KG1 (cell line): ENCODE measurements around the gene ST3GAL2.
A peak's percentile ranks its signal among the peaks of the same experiment; 100 is the strongest.

ENCODE experiments used
- DNase-seq: peaks from one replicate; lab custom pipeline; 2025; lab: John Stamatoyannopoulos, UW

The ST3GAL2 gene

DNA sequence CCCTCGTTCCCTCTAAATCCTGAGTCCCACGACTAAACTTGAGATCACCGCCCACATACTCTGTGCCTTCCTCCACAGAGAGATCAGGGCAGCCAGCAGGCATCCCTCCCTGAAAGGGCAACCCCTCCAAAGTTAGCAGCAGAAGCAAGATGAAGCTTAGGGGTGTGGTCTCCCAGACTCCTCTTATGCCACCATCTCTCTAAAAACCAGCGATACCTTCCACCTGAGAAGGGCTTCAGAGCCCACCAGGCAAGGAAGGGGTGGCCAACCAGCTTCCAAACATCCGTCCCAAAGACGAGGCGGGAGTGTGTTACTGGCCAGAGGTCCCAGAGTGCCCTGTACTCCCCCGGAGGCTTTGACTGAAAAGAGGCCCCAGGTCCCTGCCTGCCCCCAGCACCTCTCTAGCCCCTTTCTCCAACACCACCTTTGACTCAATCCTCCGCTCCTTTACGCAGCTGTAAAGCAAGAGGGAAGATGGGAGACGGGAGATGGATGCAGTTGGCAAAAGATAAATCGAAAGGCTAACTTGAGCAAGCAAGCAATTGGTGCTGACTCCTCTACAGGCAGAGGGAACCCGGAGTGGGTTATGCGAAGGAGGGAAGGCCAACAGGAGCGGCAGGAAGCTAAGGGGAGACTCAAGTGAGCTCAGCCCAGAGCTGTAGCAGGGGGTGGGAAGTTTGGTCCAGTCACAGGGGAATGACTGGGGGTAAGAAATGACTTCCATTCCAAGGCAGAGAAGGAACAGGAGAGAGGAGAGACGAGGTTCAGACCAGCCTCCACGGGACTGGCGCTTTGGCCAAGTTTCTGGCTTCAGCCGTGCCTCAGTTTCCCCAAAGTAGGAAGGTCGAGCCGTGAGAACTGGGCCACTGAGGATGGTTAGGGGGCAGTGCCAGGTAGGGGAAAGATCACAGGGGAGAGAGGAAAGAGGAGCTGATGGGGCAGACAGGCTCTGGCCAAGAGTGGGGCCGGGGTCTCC is 1.0 kb downstream of the ST3GAL2 start:
- DNase-seq, result no peak

DNA sequence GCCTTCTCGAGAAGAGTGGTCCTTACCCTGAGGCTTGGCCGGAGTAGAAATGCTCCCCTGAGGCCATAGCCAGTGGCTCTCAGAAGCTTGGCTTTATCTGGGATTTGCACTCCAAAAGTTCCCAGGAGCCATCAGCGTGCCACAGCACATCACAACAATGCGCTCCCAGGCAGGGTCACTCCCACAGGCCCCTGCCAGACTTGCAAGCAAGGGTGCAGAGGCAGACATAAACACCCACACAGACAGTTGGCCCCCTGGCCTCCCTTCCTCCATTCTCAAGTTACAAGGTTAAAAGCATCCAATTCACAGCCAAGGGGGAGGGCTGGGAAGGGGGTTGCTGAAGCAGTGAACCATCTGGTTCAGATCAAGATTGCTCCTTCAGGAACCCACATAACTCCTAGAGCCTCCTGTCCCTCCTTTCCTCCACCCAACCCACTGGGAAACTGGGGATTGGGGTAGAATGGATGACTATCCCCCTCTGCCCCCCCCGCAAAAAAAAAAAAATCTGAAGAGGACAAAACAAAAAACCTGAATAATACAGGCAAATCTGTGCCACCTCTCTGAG is 1.8 kb downstream of the ST3GAL2 start:
- DNase-seq, result no peak

DNA sequence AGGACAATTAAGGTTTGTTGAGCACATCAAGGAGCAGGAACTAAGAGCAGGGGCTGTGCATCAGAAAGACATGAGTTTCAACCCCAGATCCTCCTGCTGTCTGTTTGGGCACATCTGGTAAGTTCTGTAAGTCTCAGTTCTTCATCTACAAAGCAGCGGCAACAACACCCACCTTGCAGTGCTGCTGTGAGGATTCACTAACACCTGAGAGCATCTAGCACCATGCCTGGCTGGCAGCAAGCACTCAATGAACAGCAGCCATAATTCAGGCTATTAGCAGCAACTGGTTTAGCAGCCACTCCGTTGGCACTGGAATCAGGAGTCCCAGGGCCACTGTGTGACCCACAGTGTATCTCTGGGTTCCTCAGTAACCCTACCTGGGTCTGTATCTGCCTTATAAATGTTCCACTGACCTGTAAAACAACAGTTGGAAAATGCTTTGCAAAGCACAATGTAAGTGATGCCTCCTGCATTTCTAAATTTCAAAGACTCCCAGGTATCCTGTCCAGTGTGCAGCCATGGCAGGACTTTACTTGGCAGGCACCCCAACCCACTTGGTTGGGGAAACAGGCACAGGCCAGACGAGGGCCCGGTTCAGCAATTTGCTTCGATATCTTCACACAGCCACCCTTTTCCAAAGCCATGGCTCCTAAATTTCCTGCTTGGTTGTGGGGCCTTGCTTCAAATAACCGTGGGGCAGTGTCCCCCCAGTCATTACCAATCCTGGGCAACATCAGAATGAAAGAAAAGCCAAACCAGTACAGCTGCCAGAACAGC is 4.2 kb downstream of the ST3GAL2 start:
- no peak for DNase-seq

DNA sequence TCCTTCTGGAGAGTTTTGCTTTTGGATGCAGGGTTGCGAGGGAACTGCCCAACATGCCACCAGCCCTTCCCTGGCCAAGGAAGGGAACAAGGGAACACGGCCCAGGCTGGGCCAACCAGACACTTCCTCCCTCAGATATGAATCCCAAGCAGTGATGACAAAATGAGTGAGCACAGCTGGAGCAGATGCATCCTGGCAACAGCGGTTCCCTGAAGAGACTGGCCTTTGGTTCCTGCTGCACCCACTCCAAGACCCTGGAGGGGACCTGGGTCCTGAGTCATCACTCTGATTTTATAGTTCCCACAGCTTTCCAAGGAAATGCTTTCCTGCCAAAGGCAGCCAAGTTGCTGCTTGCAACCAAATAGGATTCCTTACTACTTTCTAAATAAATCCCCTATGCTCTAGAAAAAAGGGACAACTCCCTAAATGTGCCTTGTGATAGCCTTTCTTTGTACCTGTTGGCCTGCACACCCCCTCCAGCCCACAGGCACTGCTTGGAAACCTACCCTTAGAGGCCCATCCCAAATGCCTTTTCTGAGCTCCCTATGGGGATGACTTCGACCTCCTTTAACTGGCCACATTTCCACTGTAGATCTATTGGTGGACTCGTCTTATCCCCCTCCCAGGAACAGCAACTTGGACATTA is 5.3 kb downstream of the ST3GAL2 start:
- DNase-seq, result no peak

DNA sequence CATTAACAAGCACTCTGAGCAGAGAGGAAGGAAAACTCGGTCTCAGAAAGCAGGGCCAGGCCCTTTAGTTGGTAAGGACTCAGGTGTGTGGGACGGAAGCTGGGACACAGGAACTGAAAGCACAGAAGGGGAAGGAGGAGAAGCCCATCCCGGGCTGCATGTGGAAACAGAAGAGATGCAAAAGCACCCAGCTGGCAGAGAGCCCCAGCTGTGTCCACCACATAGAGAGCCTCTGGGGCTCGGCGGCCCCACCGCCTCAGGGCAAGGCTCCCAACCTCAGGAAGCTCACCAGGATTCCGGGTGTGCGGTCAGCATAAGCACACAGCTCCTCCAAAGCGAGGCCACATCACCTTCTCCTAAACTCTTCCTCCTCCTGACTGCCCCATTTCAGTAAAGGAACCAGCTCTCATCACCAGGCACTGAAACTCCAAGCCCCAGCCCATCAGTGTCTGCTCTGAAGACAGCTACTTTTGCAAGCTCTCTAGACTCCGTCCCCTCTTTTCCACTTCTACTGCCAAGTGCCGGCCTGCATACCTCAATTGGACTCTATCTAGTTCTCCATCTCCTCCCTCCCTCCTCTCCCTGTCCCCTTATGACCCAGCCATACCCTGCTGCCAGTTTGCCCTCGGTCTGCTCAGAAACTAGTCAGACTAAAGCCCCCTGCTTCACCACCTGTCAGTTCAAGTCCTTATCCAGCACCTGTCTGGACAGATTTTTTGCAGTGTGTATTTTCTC is 6.0 kb downstream of the ST3GAL2 start:
- no peak for DNase-seq

DNA sequence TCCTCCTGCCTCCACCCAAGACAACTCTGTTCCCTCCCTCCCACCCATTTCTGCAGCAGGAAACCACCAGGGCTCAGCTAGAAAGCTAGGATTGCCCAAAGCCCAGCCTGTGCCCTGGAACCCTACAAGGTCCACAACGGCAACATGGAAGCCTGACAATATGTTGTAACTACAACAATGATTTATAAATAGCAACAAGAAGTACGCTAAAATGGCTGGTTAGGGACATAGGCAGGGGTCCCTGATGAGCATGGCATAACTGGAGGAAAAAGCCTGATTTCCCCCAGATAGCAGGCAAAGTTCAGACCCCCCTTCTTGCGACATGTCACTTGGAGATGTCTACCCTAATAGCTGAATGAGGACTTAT is 6.6 kb downstream of the ST3GAL2 start:
- no peak for DNase-seq

DNA sequence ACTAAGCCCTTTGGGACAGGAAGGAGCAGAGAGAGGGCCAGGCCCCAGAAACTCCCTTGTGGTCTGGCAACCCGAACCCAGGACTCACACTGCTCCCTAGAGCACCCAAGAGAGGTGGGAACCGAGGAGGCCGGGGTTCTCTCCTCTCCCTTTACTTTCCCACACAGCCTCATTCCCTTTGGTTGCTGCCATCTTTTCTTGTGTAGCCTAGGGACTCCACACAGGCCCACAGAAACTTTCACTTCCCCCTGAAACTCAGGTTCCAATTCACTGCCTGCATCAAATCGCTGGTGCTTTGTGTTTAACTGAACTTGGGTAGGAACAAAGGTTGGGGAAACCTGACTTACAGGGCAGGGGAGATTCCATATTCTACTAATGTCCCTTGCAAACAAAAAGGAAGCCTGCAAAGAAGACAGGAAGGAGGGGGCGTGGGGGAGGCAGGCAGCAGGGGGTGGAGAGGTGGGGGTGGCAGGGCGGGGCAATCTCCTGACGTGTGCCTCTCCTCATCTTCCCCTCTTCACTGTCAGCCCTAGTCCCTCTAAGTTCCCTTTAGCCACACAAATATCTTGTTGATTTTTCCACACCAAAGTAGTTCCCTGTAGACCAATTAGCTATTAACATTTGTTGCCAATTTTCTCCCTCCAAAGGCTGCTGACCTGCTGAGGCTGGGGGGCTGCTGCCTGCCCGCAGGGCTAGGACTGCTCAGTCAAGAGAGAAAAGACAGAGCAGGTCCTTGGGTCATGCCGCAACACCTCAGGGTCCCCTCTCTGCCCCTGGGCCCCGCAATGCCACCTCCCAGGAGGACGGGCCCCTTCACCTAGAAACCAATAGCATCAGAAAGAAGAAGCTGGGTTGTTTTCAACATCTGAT is 8.0 kb downstream of the ST3GAL2 start:
- DNase-seq, result peak; percentile 47

DNA sequence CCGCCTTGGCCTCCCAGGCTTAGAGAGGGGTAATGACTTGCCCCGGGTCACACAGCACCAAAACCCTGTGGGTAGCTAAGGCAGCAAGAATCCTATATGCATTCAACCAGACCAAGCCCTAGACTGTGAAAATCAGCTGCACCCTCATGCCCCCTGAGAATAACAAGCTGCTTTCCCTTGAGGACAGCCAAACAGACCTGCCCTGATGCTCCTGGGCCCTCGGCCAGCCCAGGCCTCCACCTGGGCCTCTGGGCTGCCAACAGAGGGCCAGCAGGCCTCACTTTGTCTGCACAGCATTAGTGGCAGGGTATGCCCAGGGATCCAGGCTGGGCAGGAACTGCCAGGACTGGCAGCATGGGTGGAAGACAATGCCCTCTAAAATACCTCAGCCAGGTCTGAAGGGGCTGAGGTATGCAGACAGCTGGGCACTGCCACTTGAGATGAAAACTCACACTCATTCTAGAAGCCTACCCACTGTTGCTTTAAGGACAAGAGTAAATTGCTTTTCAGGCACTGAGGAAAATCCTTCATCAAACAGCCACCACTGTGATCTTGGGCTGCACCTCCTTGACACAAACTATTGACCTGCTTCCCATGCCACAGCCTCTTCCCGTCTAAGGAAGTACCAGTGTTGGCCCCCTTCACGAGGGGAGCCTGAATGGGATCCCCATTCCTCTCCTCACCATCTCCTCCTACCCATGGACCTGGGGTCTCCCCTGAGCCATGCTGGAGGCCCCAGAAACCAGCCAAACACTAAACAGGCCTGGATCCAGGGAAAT is 8.8 kb downstream of the ST3GAL2 start:
- no peak for DNase-seq

DNA sequence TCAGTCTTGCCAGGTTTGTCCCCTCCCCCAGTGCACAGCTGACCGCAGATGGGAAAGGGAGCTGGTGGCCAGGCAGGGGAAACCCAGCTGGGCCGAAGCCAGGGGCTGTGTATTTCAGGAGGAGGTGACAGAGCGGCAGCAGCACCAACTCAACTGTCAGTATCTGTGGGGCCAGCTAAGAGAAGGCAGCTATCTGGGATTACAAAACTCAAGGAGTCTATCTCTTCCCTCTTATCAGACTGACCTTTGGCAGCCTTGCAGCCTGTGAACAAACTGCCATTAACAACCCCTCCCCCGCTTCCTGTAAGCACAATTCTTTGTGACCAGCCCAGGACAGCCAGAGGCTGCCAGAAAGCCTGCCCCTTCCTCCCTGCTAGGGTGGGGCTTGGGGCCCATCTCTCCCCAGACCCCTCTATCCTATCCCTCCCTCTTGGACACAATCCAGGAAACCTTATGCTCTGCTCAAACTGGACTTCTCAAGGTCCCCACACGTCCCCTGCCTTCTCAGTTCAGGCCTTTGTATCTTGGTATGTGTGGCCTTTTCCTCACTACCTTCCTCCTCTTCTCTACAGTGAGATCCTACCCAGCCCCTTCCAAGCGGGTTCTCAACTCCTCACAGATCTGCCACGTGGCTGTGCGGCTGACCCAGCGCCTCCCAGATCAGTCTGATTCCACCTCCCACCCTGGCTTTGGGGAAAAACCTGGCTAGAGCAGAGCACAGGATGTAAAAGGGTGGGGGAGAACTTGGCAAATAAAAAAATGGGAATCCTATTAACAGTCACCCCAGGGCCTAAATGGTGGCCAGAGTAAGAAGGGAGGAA is 10.5 kb downstream of the ST3GAL2 start:
- peak; percentile 61 for DNase-seq

DNA sequence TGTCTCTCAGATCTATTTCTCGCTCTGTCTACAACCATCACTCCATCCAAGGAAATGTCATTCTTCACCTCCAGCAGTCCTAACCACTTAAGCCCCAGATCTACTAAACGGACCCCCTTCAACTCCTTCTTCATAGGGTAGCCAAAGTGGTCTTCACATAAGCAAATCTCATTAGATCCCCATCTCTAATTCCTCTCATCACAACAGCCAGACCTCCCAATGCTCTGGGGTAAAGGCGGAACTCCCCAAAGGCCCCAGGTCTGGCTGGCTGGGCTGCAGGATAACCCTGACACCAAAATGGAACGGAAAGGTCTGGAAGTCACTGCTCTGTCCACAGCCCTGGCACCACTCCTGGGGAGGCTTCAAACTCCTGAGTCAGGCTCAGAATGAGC is 11.1 kb downstream of the ST3GAL2 start:
- DNase-seq, result no peak

DNA sequence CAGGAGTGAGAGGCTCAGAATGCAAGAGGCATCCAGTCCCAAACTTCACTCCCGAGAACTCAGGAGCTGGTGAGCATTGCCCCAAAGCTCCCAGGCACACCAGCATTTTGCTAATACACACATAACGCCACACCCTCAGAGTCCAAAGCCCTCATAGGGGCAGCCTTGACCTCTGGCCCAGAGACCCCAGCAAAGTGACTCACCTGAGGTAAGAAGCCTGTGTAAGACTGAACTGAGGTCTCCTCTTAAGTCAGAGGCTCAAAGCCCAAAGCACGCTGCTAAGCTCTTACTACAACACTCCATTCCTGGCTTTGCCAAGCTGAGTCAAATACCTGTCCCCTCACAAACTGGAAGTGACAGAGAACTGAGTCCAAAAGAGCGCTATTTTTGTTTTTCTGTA is 16.4 kb downstream of the ST3GAL2 start:
- no peak for DNase-seq

DNA sequence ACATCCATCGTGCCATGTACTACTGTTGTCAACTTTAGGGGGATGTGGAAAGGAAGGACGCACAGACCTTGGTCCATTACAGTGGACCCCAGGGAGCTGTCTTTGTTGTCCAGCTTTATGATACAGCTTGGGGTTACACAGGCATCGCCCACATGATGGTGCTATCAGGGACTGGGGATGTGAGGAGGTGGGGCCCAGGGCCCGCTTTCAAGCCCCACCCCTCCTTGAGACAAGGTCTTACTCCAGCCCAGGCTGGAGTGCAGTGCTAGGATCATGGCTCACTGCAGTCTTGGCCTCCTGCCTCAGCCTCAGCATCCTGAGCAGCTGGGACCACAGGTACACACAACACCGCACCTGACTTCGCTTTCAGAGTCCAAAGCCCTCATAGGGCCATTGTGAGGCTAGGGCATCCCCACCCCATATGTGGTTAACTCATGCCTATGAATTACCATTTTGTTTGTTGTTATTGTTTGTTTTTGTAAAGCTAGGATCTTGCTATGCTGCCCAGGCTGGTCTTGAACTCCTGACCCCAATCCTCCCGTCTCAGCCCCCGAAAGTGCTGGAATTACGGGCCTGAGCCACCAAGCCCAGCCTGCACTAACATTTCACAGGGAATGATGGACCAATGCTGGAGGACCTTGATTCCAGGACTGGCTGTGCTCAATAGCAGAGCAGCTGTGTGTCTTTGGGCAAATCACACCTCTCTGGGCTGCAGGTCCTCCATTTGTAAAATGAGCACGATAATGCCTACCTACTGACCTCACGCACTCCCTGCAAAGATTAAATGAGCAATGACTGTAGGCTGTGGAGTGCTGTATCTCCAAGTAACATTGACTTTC is 17.2 kb downstream of the ST3GAL2 start:
- no peak for DNase-seq

DNA sequence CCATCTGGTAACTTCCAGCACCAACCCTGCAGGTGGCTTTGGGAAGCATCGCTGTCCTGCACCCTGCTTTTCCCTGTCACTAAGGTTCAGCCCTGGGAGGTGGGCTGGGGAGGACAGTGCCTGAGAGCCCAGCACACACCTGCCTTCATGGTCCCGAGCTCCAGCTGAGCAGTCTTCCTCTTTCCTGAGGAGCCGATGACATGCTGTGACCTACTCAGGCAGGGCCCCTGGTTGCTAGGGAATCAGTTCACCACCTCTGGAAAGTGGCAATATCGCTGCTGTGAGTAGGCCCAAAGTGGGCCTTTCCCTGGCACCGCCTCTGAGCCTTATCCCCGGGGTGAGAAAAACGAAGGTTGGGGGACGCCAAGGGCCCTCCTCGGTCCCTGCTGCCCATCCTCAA is 17.9 kb downstream of the ST3GAL2 start:
- no peak for DNase-seq

DNA sequence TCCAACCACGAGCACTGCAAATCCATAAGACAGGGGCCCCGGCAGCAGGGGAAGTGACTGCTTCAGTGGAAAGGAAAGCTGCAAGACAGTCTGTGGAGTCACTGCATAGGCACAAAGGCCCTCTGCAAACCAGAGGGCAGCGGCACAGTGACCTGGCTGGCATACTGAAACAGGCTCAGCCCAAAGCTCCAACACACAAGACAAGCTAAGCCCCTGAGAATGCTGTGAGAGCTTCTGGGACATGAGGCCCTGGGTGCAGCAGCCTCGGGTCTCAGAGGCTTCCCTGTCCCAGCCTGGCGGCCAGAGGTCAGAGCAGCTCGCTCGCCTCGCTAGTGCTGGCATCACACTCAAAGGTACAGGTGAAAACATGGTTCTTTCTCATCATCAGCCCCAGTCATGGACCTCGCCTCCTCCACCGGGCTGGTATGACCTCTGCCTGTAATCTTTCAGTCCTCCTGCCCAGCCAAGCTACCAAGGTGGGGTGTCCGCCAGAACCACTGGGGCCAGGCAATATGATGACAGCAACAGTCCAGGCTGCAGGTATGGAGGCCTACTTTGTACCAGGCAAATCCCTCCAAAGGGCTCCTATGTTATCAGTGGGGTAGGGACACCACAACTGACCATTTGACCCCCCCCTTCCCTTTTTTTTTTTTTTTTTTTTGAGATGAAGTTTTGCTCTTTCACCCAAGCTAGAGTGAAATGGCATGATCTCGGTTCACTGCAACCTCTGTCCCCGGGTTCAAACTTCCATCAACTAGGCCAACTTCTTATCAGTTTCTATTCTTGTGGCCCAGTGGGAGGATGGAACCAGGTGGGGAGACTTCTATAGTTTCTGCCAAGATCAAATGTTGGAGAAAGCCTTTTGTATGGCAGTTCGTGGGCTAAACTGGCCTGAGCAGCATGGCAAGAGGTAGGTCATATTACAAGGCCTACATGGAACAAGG is 19.2 kb downstream of the ST3GAL2 start:
- DNase-seq, result no peak

DNA sequence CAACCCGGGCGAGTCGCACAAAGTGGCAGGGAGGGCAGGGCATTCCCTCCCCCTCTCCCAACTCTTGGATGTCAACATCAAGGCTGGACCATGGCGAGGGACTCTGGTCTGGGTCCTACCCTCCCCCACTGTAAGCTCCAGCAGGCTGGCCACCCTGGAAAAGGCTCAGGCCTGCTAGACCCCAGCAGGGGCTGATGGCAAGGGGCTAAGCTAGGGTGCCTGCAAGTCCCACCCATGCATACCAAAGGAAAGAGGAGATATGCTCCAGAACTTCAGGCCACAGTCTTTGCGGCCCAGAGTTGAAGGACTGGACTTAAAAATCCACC is 19.9 kb downstream of the ST3GAL2 start:
- no peak for DNase-seq

DNA sequence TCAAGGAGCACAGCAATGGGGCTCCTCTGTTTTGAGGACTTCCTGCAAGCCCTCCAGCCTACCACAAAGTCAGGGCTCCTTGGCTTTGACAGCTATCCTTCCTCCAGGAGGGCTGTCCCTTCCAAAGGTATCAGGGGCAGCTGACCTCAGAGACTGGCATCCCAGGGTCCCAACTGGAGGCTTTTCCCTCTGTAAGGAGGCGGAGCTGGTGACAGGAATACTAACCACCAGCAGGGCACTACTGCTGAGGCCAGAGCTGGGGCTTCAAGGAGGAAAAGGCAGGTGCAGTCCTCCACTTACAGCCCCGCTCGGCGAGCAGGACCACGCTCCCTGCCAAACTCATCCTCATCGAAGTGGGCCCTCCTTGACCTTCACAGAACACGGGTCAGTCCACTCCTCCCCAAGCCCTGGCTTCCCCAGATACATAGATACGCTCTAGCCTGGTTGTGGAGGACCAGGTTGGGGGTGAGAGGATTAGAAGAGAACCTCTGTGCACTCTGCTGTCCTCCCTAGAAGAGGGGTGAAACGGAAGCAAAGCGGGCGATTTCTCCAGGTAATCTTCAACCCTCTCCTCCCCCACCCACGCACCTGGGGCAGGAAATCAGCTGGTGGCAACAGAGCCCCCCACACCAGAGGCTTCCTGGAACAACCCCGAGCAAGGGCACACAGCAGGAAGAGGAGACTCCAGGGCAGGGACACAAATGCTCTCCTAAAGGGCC is 20.5 kb downstream of the ST3GAL2 start:
- DNase-seq, result no peak
